Thymus (tissue), 11 donors: ENCODE data around the gene CD40LG. TPM values are rescaled to one million over a fixed set of nuclear protein-coding genes. Genes with fewer than 3 reads are reported as not detected.

Source experiments
- DNase-seq, 9 donors: peaks; one replicate each; pipeline ENCODE4 v3.0.0-alpha.2; 2013; ENCODE audit warnings: low spot score in 9 of 9, low read depth in 6 of 9, missing footprints in 1 of 9
- H3K27ac ChIP-seq, 2 donors: one replicate each; pipeline ENCODE4 v1.5.1; 2013; ENCODE audit warnings: control low read depth in 1 of 2, low read depth in 1 of 2, low read length in 1 of 2, mild to moderate bottlenecking in 1 of 2, moderate library complexity in 1 of 2
- H3K27me3 ChIP-seq, 2 donors: one replicate each; pipeline ENCODE4 v1.5.1; 2013; ENCODE audit warnings: low read length in 1 of 2; ENCODE audit not compliant: control insufficient read depth in 2 of 2, insufficient read depth in 1 of 2
- H3K36me3 ChIP-seq, 2 donors: one replicate each; pipeline ENCODE4 v1.5.1; 2013; ENCODE audit warnings: low read length in 1 of 2, mild to moderate bottlenecking in 1 of 2, moderate library complexity in 1 of 2; ENCODE audit not compliant: control insufficient read depth in 2 of 2, insufficient read depth in 2 of 2
- H3K4me1 ChIP-seq, 2 donors: one replicate each; pipeline ENCODE4 v1.5.1; 2013; ENCODE audit warnings: low read length in 2 of 2; ENCODE audit not compliant: control insufficient read depth in 2 of 2, insufficient read depth in 2 of 2
- H3K4me3 ChIP-seq, 2 donors: one replicate each; pipeline ENCODE4 v1.5.1; 2013; ENCODE audit warnings: low read length in 2 of 2, control low read depth in 1 of 2, mild to moderate bottlenecking in 1 of 2
- H3K9me3 ChIP-seq, 2 donors: one replicate each; pipeline ENCODE4 v1.5.1; 2013; ENCODE audit warnings: low read length in 1 of 2, mild to moderate bottlenecking in 1 of 2; ENCODE audit not compliant: control insufficient read depth in 2 of 2, insufficient read depth in 1 of 2
- WGBS: extraction: QIAGEN DNeasy Blood & Tissue Kit; methylation state at CpG from one replicate; pipeline ENCODE4 v1.1.7; 2013; 5-methylcytosine and 5-hydroxymethylcytosine counted together
- polyA plus RNA-seq: library from polyadenylated mRNA; stranded (reverse); fragments of 200-250 nt; gene quantifications from one replicate; pipeline ENCODE4 v1.2.3, GENCODE V29; 2013
- total RNA-seq: library from RNA; stranded (reverse); fragments of 120-200 nt; gene quantifications from one replicate; pipeline ENCODE4 v1.2.4, GENCODE V29; 2013
- donor health status: healthy.

The CD40LG gene
- total and polyA plus RNA-seq, 2 donors = 4.3 to 9.2 TPM

DNA sequence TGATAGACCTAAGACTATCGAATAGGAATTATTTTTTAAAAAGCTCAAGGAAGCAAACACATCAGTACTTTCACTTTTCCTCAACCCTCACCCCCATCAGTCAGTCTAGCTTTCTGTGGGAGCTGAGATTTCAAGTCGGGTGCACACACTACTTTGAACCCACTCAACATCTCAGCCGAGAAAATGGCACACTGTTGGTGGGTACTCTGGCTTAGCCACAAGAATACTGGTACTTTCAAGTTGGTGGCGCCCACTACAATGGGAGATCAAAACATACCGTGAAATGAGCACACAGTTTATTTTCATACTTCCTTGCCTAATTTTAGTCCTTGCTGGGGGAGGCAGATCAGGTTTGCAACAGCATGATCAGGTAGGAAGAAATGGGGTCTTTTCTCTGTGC, 10.2 kb downstream of the CD40LG start:
- Histone ChIP-seq H3K36me3 (peaks cover 0 to 3% of the 10 kb centered on the region in 2 donors), H3K27me3 (no peaks in the 10 kb centered on the region), H3K27ac (peak overlapping the region; percentile 47 to 52), H3K4me1 (peaks cover 0 to 15% of the 10 kb centered on the region in 2 donors), H3K9me3 (no peaks in the 10 kb centered on the region), H3K4me3 (no peak overlapping the region)
- DNase-seq = peak in 3 of 9 donors; percentile 23 to 63 (median 27)
- 70% methylated on average over 5 of the region's 5 CpGs for WGBS

DNA sequence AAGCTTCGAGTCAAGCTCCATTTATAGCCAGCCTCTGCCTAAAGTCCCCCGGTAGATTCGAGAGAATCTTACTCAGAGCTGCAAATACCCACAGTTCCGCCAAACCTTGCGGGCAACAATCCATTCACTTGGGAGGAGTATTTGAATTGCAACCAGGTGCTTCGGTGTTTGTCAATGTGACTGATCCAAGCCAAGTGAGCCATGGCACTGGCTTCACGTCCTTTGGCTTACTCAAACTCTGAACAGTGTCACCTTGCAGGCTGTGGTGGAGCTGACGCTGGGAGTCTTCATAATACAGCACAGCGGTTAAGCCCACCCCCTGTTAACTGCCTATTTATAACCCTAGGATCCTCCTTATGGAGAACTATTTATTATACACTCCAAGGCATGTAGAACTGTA, 11.2 kb downstream of the CD40LG start:
- DNase-seq = no peak
- Histone ChIP-seq H3K9me3 (no peaks in the 10 kb centered on the region), H3K27me3 (no peaks in the 10 kb centered on the region), H3K27ac (peak overlapping the region in 1 of 2 donors; percentile 16), H3K4me3 (no peak overlapping the region), H3K36me3 (peaks cover 0 to 9% of the 10 kb centered on the region in 2 donors), H3K4me1 (peaks cover 0 to 15% of the 10 kb centered on the region in 2 donors)
- 96% methylated on average over 9 of the region's 9 CpGs for WGBS

DNA sequence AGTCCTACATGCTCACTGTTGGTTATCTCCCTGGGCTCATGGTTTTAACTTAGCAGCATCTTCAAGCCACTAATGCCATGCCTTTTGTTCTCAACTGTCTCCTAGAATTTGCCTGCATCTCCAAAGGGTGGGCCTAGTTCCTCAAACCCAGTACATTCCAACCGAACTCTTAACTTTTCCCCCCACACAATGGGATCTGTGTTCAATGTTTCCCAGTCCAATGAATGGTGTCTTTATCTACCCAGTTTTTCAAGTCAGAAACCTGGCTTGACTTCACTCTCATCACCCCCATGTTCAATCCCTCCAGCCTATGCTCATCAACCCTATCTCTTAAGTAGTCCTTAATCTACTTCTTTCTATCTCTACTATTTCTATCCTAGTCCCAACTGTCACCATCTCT, 12.9 kb downstream of the CD40LG start:
- Histone ChIP-seq H3K4me1 (peaks cover 0 to 15% of the 10 kb centered on the region in 2 donors), H3K27me3 (no peaks in the 10 kb centered on the region), H3K27ac (no peak overlapping the region), H3K36me3 (peaks cover 11 to 22% of the 10 kb centered on the region in 2 donors), H3K4me3 (no peak overlapping the region), H3K9me3 (no peaks in the 10 kb centered on the region)
- DNase-seq = no peak
- 96% methylated on average over 1 of the region's 1 CpG for WGBS

DNA sequence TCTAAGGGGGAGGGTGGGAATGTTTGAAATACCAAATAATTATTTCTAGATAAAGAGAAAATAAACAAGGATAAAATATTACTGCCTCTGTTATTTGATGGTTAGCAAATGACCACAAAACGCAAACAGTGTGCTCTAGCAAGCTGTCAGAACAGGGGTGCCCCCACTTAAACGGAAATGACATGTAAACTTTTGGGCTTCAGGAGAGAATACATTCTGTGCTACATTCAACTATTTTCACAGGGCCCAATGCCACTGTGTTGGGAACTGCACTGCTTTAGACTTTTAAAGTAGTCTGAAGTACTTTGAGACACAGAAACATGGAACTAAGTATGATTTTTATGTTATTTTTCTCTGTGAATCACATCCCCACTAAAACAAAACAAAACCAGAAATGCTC, 14.1 kb downstream of the CD40LG start:
- DNase-seq = no peak
- no peaks in the 10 kb centered on the region for H3K27me3 ChIP-seq
- H3K27ac ChIP-seq = no peak overlapping the region
- H3K9me3 ChIP-seq = no peaks in the 10 kb centered on the region
- no peak overlapping the region for H3K4me3 ChIP-seq
- H3K4me1 ChIP-seq = peaks cover 0 to 14% of the 10 kb centered on the region in 2 donors
- peaks cover 18 to 28% of the 10 kb centered on the region in 2 donors for H3K36me3 ChIP-seq
- 76% methylated on average over 2 of the region's 2 CpGs for WGBS

DNA sequence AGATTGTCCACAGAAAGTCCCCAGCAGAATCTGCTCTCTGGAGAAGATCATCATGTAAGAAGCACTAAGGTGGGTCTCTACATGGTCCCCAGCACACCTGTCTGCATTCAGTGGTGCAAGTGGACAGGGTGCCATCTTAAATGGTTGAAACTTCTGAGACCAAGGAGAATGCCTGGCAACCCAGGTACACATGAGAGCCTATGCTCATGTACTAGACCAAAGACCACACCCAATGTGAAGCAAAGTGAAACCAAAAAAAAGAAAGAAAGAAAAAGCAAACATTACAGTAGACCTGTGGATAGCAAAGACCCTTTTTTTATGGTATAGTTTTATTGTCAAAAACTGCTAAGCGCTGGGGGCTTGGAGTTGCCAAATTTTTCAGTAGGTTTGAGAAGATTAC, 15.0 kb downstream of the CD40LG start:
- Histone ChIP-seq H3K36me3 (peaks cover 25 to 35% of the 10 kb centered on the region in 2 donors), H3K27me3 (no peaks in the 10 kb centered on the region), H3K4me1 (peaks cover 0 to 14% of the 10 kb centered on the region in 2 donors), H3K27ac (peak overlapping the region in 1 of 2 donors; percentile 18), H3K9me3 (no peaks in the 10 kb centered on the region), H3K4me3 (no peak overlapping the region)
- DNase-seq = no peak
- 98% methylated on average over 1 of the region's 1 CpG for WGBS

DNA sequence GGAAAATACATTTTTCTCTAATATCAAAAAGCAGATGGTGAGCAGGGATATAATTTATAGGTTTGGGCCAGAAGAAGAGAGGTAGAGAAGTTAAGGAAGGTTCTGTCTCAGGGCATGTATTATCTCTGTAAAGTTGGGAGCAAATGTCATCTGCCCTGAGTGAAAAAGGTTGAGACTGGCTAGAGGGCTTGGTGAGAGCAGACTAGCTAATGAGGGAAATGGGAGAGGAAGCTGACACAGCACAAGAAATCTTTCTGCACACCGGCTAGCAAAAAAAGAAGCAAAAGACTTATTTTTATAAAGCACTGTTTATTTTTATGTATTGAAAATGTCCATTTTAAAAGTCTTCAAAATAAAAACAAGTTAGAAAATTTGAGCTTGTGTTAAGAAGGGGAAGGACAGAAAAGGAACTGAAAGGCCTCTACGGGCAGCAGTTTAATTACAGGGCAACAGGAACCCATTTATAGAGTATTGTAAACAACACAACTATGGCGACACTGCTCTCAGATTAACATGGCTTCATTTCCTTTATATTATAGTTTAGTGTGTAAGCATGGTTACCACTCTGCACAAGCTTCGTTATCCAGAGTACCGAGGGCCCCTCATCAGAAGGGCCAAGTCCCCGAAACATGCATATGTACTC, 17.4 kb downstream of the CD40LG start:
- H3K36me3 ChIP-seq = peaks cover 33 to 51% of the 10 kb centered on the region in 2 donors
- H3K4me1 ChIP-seq = peaks cover 0 to 9% of the 10 kb centered on the region in 2 donors
- 92% methylated on average over 6 of the region's 6 CpGs for WGBS
- no peak overlapping the region for H3K4me3 ChIP-seq
- DNase-seq = no peak
- H3K27me3 ChIP-seq = no peaks in the 10 kb centered on the region
- H3K9me3 ChIP-seq = no peaks in the 10 kb centered on the region
- no peak overlapping the region for H3K27ac ChIP-seq

DNA sequence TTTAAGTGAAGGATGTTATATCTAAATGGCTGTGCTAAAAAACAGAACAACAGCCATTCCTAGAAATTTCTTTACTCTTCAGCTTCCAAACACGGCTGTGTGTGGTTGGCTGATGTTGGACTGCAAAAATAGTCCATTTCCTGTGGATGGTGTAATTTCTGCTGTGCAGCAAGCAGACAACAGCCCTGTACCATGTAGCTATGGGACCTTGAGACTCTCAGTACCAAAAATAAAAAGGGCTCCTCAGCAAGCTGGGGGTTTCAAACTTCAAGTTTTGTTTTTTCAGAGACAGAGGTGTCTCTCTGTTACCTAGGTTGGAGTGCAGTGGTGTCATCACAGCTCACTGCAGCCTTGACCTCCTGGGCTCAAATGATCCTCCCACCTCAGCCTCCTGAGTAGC, 18.1 kb downstream of the CD40LG start:
- Histone ChIP-seq H3K9me3 (no peaks in the 10 kb centered on the region), H3K27ac (no peak overlapping the region), H3K4me3 (no peak overlapping the region), H3K27me3 (no peaks in the 10 kb centered on the region), H3K4me1 (peaks cover 0 to 9% of the 10 kb centered on the region in 2 donors), H3K36me3 (peaks cover 33 to 55% of the 10 kb centered on the region in 2 donors)
- 89% methylated on average over 1 of the region's 1 CpG for WGBS
- DNase-seq = no peak

DNA sequence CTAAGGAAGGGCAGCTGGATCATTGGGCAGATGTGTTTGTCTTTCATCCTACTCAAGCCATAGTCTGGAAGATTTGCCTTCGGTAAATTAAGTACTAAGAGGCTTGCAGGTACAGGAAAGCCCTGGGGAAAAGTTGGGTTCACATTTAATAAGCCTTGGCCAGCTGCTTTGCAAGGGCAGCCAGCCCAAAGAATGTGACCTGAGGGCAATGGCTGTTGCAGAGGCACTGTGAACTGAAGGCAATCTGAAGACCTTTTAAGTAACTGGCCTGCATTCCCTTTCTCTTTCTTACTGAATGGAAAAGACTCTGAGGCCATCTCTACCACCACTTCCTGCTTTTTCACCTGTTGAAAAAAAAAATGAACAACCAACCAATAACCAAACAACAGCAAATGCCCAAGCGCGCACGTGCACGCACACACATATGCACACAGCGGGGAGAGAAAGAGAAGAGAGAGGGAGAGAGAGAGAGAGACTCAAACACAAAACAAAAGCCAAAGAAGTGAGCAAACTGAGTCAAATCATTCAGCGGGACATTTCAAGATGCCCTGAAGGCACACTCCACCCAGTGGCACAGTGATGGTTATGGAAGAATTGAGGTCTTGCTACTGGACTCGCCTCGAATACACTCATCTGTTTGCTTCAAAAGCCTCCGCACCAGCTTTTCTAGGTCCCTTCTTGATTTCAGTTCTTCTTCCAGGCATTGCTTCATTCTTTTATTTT, 19.6 kb downstream of the CD40LG start:
- no peak for DNase-seq
- Histone ChIP-seq H3K36me3 (peaks cover 36 to 65% of the 10 kb centered on the region in 2 donors), H3K27me3 (no peaks in the 10 kb centered on the region), H3K4me3 (no peak overlapping the region), H3K27ac (no peak overlapping the region), H3K4me1 (peaks cover 0 to 11% of the 10 kb centered on the region in 2 donors), H3K9me3 (no peaks in the 10 kb centered on the region)
- 89% methylated on average over 10 of the region's 10 CpGs for WGBS

DNA sequence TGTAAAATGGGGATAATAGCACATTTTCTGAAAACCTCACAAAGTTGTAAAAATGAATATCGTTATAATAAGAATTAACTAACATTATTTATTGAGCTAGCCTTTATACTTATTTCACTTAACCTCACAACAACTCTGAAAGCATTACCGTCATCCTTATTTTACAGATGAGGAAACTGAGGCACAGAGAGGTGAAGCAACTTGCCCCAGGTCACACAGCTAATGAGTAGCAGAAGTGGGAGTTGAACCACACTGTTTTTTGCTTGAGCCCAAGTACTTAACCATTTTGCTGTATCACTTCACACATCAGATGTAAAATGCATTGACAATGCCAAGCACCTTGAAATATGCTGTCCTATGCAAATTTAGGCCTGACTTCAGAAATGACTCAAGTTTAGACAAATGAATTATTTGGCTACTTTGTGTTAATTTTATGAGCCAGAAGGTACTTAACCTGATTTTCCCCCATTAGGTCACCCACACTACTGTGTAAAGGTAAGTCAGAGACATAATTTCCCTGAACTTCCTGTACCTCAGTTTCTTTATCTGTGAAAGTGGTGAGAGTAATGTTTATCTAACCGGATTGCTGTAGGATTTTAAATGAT, 23.1 kb downstream of the CD40LG start:
- H3K4me1 ChIP-seq = peaks cover 2 to 33% of the 10 kb centered on the region in 2 donors
- no peaks in the 10 kb centered on the region for H3K27me3 ChIP-seq
- no peak overlapping the region for H3K4me3 ChIP-seq
- H3K27ac ChIP-seq = no peak overlapping the region
- no peak for DNase-seq
- WGBS = 97% methylated on average over 3 of the region's 3 CpGs
- no peaks in the 10 kb centered on the region for H3K9me3 ChIP-seq
- peaks cover 23 to 44% of the 10 kb centered on the region in 2 donors for H3K36me3 ChIP-seq
